ENCODE data around the gene HBEGF. TPM values are rescaled to one million over a fixed set of nuclear protein-coding genes. Genes with fewer than 3 reads are reported as not detected.

Gene HBEGF
- total RNA-seq, 1 donor from 2014 or later = 28.5 TPM

DNA sequence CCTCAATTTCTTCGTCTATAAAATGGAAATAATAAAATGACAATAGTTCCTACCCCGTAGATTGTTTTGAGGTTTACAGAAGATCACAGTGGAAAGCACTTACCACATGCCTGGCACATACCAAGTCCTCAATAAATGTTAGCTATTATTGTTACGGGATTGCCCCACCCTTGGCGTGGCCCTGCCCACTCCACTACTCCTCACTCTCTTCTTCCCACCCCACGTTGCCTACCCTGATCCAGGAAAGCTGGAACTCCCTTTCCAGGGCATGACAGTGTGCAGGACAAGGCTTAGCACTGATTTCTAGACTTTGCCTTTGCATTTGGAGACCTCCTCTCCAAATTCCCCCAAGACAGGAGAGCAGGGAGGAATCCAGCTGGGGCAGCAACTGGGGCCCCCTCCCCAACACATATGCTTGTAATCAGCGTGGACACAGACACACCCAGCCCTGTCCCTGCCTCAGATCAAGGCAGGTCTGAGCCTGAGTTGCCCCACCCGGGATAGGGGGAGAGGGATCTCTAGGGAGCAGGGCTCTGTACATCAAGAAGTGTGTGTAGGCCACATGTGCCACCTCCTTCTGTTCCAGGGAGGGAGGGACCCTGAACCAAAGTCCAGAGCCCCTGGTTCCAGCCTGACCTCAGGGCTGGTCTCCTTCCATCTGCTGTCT is 20.3 kb upstream of the HBEGF start:
- DNase-seq (ENCODE audit: low spot score) = no peak
- Mint-ChIP-seq H3K27ac (no peak overlapping the region), H3K27me3 (ENCODE audit: insufficient read depth) (no peaks in the 10 kb centered on the region), H3K4me3 (no peak overlapping the region), H3K4me1 (ENCODE audit: low read depth) (peaks cover 6% of the 10 kb centered on the region), H3K36me3 (ENCODE audit: low read depth) (no peaks in the 10 kb centered on the region), H3K9me3 (no peaks in the 10 kb centered on the region)
- intact Hi-C loops (cut with micrococcal nuclease) = no loop called here

DNA sequence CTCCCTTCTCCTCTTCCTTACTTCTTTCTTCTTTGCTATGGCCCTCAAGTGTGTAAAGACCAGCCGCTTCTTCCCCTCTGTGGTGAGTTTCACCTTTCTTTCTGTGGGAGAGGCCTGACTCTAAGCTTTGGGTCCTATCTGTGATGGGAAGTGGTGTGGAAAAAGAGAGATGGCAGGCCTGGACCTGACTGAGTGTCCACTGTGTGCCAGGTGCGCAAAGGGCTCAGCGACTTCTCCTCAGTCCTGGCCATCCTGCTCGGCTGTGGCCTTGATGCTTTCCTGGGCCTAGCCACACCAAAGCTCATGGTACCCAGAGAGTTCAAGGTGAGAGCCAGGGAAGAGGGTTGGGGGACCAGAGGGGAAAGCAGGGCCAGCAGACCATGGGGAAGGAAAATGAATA is 19.5 kb upstream of the HBEGF start:
- H3K9me3 Mint-ChIP-seq = no peaks in the 10 kb centered on the region
- no peaks in the 10 kb centered on the region for H3K36me3 Mint-ChIP-seq (ENCODE audit: low read depth)
- intact Hi-C loops (cut with micrococcal nuclease) = no loop called here
- no peaks in the 10 kb centered on the region for H3K27me3 Mint-ChIP-seq (ENCODE audit: insufficient read depth)
- H3K4me3 Mint-ChIP-seq = no peak overlapping the region
- peaks cover 6% of the 10 kb centered on the region for H3K4me1 Mint-ChIP-seq (ENCODE audit: low read depth)
- DNase-seq (ENCODE audit: low spot score) = no peak
- no peak overlapping the region for H3K27ac Mint-ChIP-seq

DNA sequence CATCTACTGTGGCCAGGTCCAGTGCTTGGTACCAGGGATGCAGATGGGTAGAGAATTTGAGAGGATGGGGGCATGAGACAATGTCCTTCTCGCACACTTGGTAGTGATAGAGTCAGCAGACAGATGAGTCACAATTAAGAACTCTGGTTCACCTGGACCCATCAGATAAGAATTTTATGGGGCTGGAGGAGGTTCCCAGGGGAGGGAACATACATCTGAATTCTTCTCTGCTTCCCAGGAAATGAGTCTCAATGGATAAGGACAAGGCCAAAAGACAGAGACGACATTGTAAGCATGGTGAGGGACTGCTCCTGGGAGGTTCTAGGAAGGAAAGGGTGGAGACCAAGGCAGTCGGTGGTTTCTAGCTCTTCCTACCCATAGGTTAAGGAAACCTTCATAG is 18.9 kb upstream of the HBEGF start:
- H3K36me3 Mint-ChIP-seq (ENCODE audit: low read depth) = no peaks in the 10 kb centered on the region
- H3K9me3 Mint-ChIP-seq = no peaks in the 10 kb centered on the region
- no peak overlapping the region for H3K27ac Mint-ChIP-seq

GRCh38 chr5:140364472-140364765 is 18.0 kb upstream of the HBEGF start:
- Mint-ChIP-seq H3K27me3 (ENCODE audit: insufficient read depth) (no peaks in the 10 kb centered on the region), H3K36me3 (ENCODE audit: low read depth) (no peaks in the 10 kb centered on the region), H3K4me1 (ENCODE audit: low read depth) (peaks cover 6% of the 10 kb centered on the region), H3K4me3 (no peak overlapping the region), H3K27ac (no peak overlapping the region), H3K9me3 (no peaks in the 10 kb centered on the region)
- intact Hi-C loops (cut with micrococcal nuclease) = no loop called here
- DNase-seq (ENCODE audit: low spot score) = no peak

More for the DNA sequence above, 18.9 kb upstream of the HBEGF start:
- H3K27me3 Mint-ChIP-seq (ENCODE audit: insufficient read depth) = no peaks in the 10 kb centered on the region
- H3K4me1 Mint-ChIP-seq (ENCODE audit: low read depth) = peaks cover 6% of the 10 kb centered on the region
- intact Hi-C loops (cut with micrococcal nuclease) = no loop called here
- DNase-seq (ENCODE audit: low spot score) = no peak
- H3K4me3 Mint-ChIP-seq = no peak overlapping the region

GRCh38 chr5:140363631-140364471 is 17.4 kb upstream of the HBEGF start:
- Mint-ChIP-seq H3K27me3 (ENCODE audit: insufficient read depth) (no peaks in the 10 kb centered on the region), H3K9me3 (no peaks in the 10 kb centered on the region), H3K27ac (no peak overlapping the region), H3K4me3 (peak overlapping the region; percentile 79), H3K4me1 (ENCODE audit: low read depth) (peaks cover 6% of the 10 kb centered on the region), H3K36me3 (ENCODE audit: low read depth) (no peaks in the 10 kb centered on the region)
- intact Hi-C loops (cut with micrococcal nuclease) = loop anchor here (1.0 kb wide), 3 partner anchors 271 to 356 kb away; partner anchors contain the start of gene WDR55
- DNase-seq (ENCODE audit: low spot score) = no peak

- H3K27ac Mint-ChIP-seq = peak overlapping the region; percentile 73
- intact Hi-C loops (cut with micrococcal nuclease) = loop anchor here (1.0 kb wide), 3 partner anchors 272 to 357 kb away; partner anchors contain the start of gene WDR55
- no peaks in the 10 kb centered on the region for H3K9me3 Mint-ChIP-seq
- H3K27me3 Mint-ChIP-seq (ENCODE audit: insufficient read depth) = peaks cover 2% of the 10 kb centered on the region
- peak; percentile 79 for DNase-seq (ENCODE audit: low spot score)
- peaks cover 6% of the 10 kb centered on the region for H3K4me1 Mint-ChIP-seq (ENCODE audit: low read depth)
- peak overlapping the region; percentile 79 for H3K4me3 Mint-ChIP-seq
- H3K36me3 Mint-ChIP-seq (ENCODE audit: low read depth) = no peaks in the 10 kb centered on the region
These were observed 16.6 kb upstream of the HBEGF start for GRCh38 chr5:140362875-140363630.

DNA sequence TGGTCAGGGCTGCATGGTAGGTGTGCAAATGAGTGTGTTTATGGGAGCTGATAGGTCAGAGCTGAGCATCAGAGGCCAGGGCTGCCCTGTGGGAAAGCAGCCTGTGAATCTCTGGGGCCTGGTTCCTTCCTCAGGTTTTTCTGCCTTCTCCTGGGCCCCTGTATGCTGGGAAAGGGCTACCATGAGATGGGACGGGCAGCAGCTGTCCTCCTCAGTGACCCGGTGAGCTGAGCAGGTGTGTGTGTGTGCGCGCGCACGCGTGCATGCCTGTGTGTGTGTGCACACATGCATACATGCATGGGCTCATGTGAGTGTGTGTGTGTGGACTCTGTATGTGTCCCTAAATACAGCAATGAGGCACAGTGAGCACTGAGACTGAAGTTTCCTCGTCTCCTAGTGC is 15.9 kb upstream of the HBEGF start:
- intact Hi-C loops (cut with micrococcal nuclease) = no loop called here
- Mint-ChIP-seq H3K9me3 (no peaks in the 10 kb centered on the region), H3K4me1 (ENCODE audit: low read depth) (peaks cover 13% of the 10 kb centered on the region), H3K27ac (no peak overlapping the region), H3K27me3 (ENCODE audit: insufficient read depth) (peaks cover 4% of the 10 kb centered on the region), H3K4me3 (no peak overlapping the region), H3K36me3 (ENCODE audit: low read depth) (no peaks in the 10 kb centered on the region)
- no peak for DNase-seq (ENCODE audit: low spot score)

- H3K27me3 Mint-ChIP-seq (ENCODE audit: insufficient read depth) = peaks cover 4% of the 10 kb centered on the region
- no peak overlapping the region for H3K4me3 Mint-ChIP-seq
- H3K36me3 Mint-ChIP-seq (ENCODE audit: low read depth) = no peaks in the 10 kb centered on the region
- DNase-seq (ENCODE audit: low spot score) = no peak
- H3K4me1 Mint-ChIP-seq (ENCODE audit: low read depth) = peaks cover 18% of the 10 kb centered on the region
- H3K27ac Mint-ChIP-seq = no peak overlapping the region
- H3K9me3 Mint-ChIP-seq = no peaks in the 10 kb centered on the region
- intact Hi-C loops (cut with micrococcal nuclease) = no loop called here
These were observed 15.5 kb upstream of the HBEGF start for GRCh38 chr5:140361901-140362300.

GRCh38 chr5:140360681-140361479 is 14.5 kb upstream of the HBEGF start:
- no peak overlapping the region for H3K4me3 Mint-ChIP-seq
- H3K27ac Mint-ChIP-seq = no peak overlapping the region
- H3K9me3 Mint-ChIP-seq = no peaks in the 10 kb centered on the region
- no peaks in the 10 kb centered on the region for H3K36me3 Mint-ChIP-seq (ENCODE audit: low read depth)
- intact Hi-C loops (cut with micrococcal nuclease) = no loop called here
- H3K4me1 Mint-ChIP-seq (ENCODE audit: low read depth) = peaks cover 23% of the 10 kb centered on the region
- no peak for DNase-seq (ENCODE audit: low spot score)
- H3K27me3 Mint-ChIP-seq (ENCODE audit: insufficient read depth) = peaks cover 4% of the 10 kb centered on the region

DNA sequence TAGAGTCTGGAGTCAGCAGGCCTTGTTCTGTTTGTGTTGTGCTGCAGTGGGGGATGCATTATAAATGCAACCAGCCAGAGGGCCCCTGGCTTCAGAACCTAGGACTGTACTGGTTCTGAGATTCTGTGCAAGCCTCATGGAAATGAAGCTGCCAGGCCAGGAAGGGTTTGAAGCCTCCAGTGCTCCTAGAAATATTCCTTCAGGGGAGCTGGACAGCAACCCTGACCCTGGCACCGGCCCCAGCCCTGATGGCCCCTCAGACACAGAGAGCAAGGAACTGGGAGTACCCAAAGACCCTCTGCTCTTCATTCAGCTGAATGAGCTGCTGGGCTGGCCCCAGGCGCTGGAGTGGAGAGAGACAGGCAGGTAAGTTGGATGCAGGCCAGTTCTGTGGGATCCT is 13.7 kb upstream of the HBEGF start, which contains the start of gene SLC4A9:
Gene SLC4A9, plus strand, starts transcription at position 94 of the 400 bp plus-strand sequence. Its CDS starts 43 bp downstream, at position 137.
- intact Hi-C loops (cut with micrococcal nuclease) = no loop called here
- no peak for DNase-seq (ENCODE audit: low spot score)
- no peak within 1 kb of the TSS for H3K27ac Mint-ChIP-seq
- peaks cover 23% of the 10 kb centered on the region for H3K4me1 Mint-ChIP-seq (ENCODE audit: low read depth)
- H3K4me3 Mint-ChIP-seq = no peak within 1 kb of the TSS
- no peaks in the 10 kb centered on the region for H3K9me3 Mint-ChIP-seq
- H3K36me3 Mint-ChIP-seq (ENCODE audit: low read depth) = no peaks in the 10 kb centered on the region
- H3K27me3 Mint-ChIP-seq (ENCODE audit: insufficient read depth) = peaks cover 4% of the 10 kb centered on the region

- peaks cover 23% of the 10 kb centered on the region for H3K4me1 Mint-ChIP-seq (ENCODE audit: low read depth)
- H3K27me3 Mint-ChIP-seq (ENCODE audit: insufficient read depth) = peaks cover 4% of the 10 kb centered on the region
- intact Hi-C loops (cut with micrococcal nuclease) = no loop called here
- H3K9me3 Mint-ChIP-seq = no peaks in the 10 kb centered on the region
- H3K27ac Mint-ChIP-seq = no peak overlapping the region
- H3K4me3 Mint-ChIP-seq = no peak overlapping the region
- DNase-seq (ENCODE audit: low spot score) = no peak
- no peaks in the 10 kb centered on the region for H3K36me3 Mint-ChIP-seq (ENCODE audit: low read depth)
These were observed 12.4 kb upstream of the HBEGF start for GRCh38 chr5:140358738-140359310.

GRCh38 chr5:140357726-140358093 is 11.3 kb upstream of the HBEGF start:
- intact Hi-C loops (cut with micrococcal nuclease) = loop anchor here (1.0 kb wide), 4 partner anchors 11 to 117 kb away; partner anchors contain the start of genes HBEGF and PFDN1
- H3K4me3 Mint-ChIP-seq = peak overlapping the region; percentile 74
- H3K36me3 Mint-ChIP-seq (ENCODE audit: low read depth) = no peaks in the 10 kb centered on the region
- no peak overlapping the region for H3K27ac Mint-ChIP-seq
- peaks cover 17% of the 10 kb centered on the region for H3K4me1 Mint-ChIP-seq (ENCODE audit: low read depth)
- H3K9me3 Mint-ChIP-seq = no peaks in the 10 kb centered on the region
- peaks cover 4% of the 10 kb centered on the region for H3K27me3 Mint-ChIP-seq (ENCODE audit: insufficient read depth)
- DNase-seq (ENCODE audit: low spot score) = peak; percentile 71

Measured in activated T-helper 1 cell treated with anti-CD3 and anti-CD28 coated beads, Interleukin-12 subunit alpha, Interleukin-12 subunit beta, Interleukin-2, Interleukin-4 antibody, amounts not matched to agents 30 ng/mL and 10 ng/mL and 1 ng/mL, durations not matched to agents 14 hours and 24 hours and 36 hours (primary cell).